ENCODE results near the gene REV3L. TPM values are rescaled to one million over a fixed set of nuclear protein-coding genes. Genes with fewer than 3 reads are reported as not detected.

REV3L gene
- total and polyA plus RNA-seq, 9 of the 15 experiments (the other 6 are each of a cell fraction or from before 2014, with no cell fraction given) = 5.5 to 24.4 (median 14.4) TPM

- peak in 1 of 2 experiments; percentile 81; a peak in 1 of 4 replicates for TF ChIP-seq ZNF639 (CRISPR knock-in tag; conservative IDR thresholded peaks at IDR 0.05 in 1 of 2, IDR thresholded peaks at IDR 0.05 in 1 of 2)
- no peak for TF ChIP-seq NCOA2 (IDR thresholded peaks at IDR 0.05; ENCODE audit: partially characterized antibody in 2 of 2)
- 0 out of 2 replicates have a peak, but pooled peaks have one; percentile 35 for TF ChIP-seq MYNN (IDR thresholded peaks at IDR 0.05)
- no peak for TF ChIP-seq MYNN (CRISPR knock-in tag; IDR thresholded peaks at IDR 0.05)
- peak; percentile 76; the same call in 1 of the 2 replicates for TF ChIP-seq CLOCK (CRISPR knock-in tag; IDR thresholded peaks at IDR 0.05; ENCODE audit: borderline replicate concordance)
- no peak for TF ChIP-seq ZNF354B (CRISPR knock-in tag; IDR thresholded peaks at IDR 0.05)
- TF ChIP-seq KAT2B (IDR thresholded peaks at IDR 0.05; ENCODE audit: low read depth, low read length) = no peak
- peak; percentile 97 to 98 for TF ChIP-seq UBTF (IDR thresholded peaks at IDR 0.05; ENCODE audit: borderline replicate concordance in 1 of 2, low read depth in 2 of 2, low read length in 2 of 2)
- TF ChIP-seq HDAC3 (IDR thresholded peaks at IDR 0.05; ENCODE audit: borderline replicate concordance, partially characterized antibody) = no peak
- no peak for TF ChIP-seq EGR1 (conservative IDR thresholded peaks at IDR 0.05)
- no peak for TF ChIP-seq ZNF561 (CRISPR knock-in tag; conservative IDR thresholded peaks at IDR 0.05)
- no peak for TF ChIP-seq ZZZ3 (IDR thresholded peaks at IDR 0.05)
- TF ChIP-seq ZNF143 (CRISPR knock-in tag; IDR thresholded peaks at IDR 0.05) = no peak
- TF ChIP-seq ZNF668 (CRISPR knock-in tag; IDR thresholded peaks at IDR 0.05) = no peak
- no peak for TF ChIP-seq MYBL2 (IDR thresholded peaks at IDR 0.05; ENCODE audit: low read depth)
- TF ChIP-seq MYBL2 (CRISPR knock-in tag; IDR thresholded peaks at IDR 0.05; ENCODE audit: borderline replicate concordance) = no peak
- TF ChIP-seq ZBTB5 (IDR thresholded peaks at IDR 0.05) = no peak
Observed at GRCh38 chr6:111259089-111259831, 223.8 kb downstream of the REV3L start (continued).
